Urothelium cell line (cell line): ENCODE results near the gene MDP1.
"Not testable (repeated sequence)": the region's sequence is repeated elsewhere in the genome, so short reads cannot be mapped to it uniquely, and the experiment has no call there.

Source experiments
- DNase-seq: peaks from one replicate; pipeline ENCODE4 v3.0.0; 2011; ENCODE audit warnings: low spot score, mixed read lengths
- FAIRE-seq: peaks from 2 replicates; lab custom pipeline; 2011; peaks lifted over from hg19 to GRCh38; lab: Jason Lieb, UNC

The MDP1 gene

GRCh38 chr14:24251880-24252288 is 36.0 kb upstream of the MDP1 start:
- DNase-seq (no peak), FAIRE-seq (no peak)

GRCh38 chr14:24250354-24250753 is 34.5 kb upstream of the MDP1 start:
- FAIRE-seq (no peak), DNase-seq (no peak)

- FAIRE-seq: no peak
Measured at GRCh38 chr14:24249230-24250021, 33.6 kb upstream of the MDP1 start.

GRCh38 chr14:24247422-24247821 is 31.6 kb upstream of the MDP1 start:
- FAIRE-seq (no peak), DNase-seq (no peak)

More at GRCh38 chr14:24249230-24250021, 33.6 kb upstream of the MDP1 start:
- no peak for DNase-seq

- DNase-seq: no peak
- FAIRE-seq: no peak
Measured at GRCh38 chr14:24246765-24247212, 30.9 kb upstream of the MDP1 start.

- FAIRE-seq, DNase-seq: not testable (repeated sequence)
Measured at GRCh38 chr14:24245350-24245749, 29.5 kb upstream of the MDP1 start.

GRCh38 chr14:24243336-24243836 is 27.5 kb upstream of the MDP1 start:
- FAIRE-seq (no peak), DNase-seq (peak; percentile 27)

- FAIRE-seq: no peak
- DNase-seq: peak; percentile 97
Measured at GRCh38 chr14:24241829-24242443, 26.1 kb upstream of the MDP1 start.

GRCh38 chr14:24240110-24240918 is 24.4 kb upstream of the MDP1 start:
- DNase-seq: no peak
- FAIRE-seq: no peak

GRCh38 chr14:24238527-24239037 is 22.7 kb upstream of the MDP1 start:
- FAIRE-seq (no peak), DNase-seq (no peak)

GRCh38 chr14:24238123-24238522 is 22.3 kb upstream of the MDP1 start:
- DNase-seq (no peak), FAIRE-seq (no peak)

- DNase-seq (no peak), FAIRE-seq (no peak)
Measured at GRCh38 chr14:24237463-24237955, 21.6 kb upstream of the MDP1 start.

GRCh38 chr14:24236689-24237462 is 21.0 kb upstream of the MDP1 start:
- FAIRE-seq: no peak
- DNase-seq: no peak

- DNase-seq: no peak
- FAIRE-seq: no peak
Measured at GRCh38 chr14:24235804-24236688, 20.2 kb upstream of the MDP1 start.

- DNase-seq: no peak
- no peak for FAIRE-seq
Measured at GRCh38 chr14:24234095-24235005, 18.5 kb upstream of the MDP1 start.

- no peak for DNase-seq
- FAIRE-seq: no peak
Measured at GRCh38 chr14:24233538-24233866, 17.6 kb upstream of the MDP1 start.

- FAIRE-seq: no peak
Measured at GRCh38 chr14:24232645-24233537, 17.0 kb upstream of the MDP1 start, which contains the start of gene GMPR2. GMPR2 (plus strand) TSS chr14:24232929; CDS start chr14:24233254, 325 bp downstream.

More at GRCh38 chr14:24232645-24233537, 17.0 kb upstream of the MDP1 start, which contains the start of gene GMPR2:
- peak; percentile 73 for DNase-seq
